HUES6 (cell line): ENCODE measurements around the gene NAALAD2.

Source experiments
- H3K27ac ChIP-seq: 2 replicates; pipeline ENCODE4 v1.7.0; 2013; ENCODE audit warnings: low read depth, mild to moderate bottlenecking, low read length, inconsistent platforms
- H3K27me3 ChIP-seq: 2 replicates; pipeline ENCODE4 v1.6.1; 2013; ENCODE audit warnings: low read length; ENCODE audit not compliant: control insufficient read depth, insufficient read depth
- H3K36me3 ChIP-seq: 2 replicates; pipeline ENCODE4 v1.6.1; 2013; ENCODE audit warnings: low read length; ENCODE audit not compliant: control insufficient read depth, insufficient read depth
- H3K4me1 ChIP-seq: 2 replicates; pipeline ENCODE4 v1.6.1; 2013; ENCODE audit warnings: low read length; ENCODE audit not compliant: control insufficient read depth, insufficient read depth
- H3K4me3 ChIP-seq: 2 replicates; pipeline ENCODE4 v1.5.1; 2013; ENCODE audit warnings: low read depth, low read length
- H3K9ac ChIP-seq: one replicate; pipeline ENCODE4 v1.6.1; 2013; ENCODE audit warnings: mild to moderate bottlenecking, low read length
- H3K9me3 ChIP-seq: 2 replicates; pipeline ENCODE4 v1.6.1; 2013; ENCODE audit warnings: low read depth, low read length; ENCODE audit not compliant: control insufficient read depth, insufficient read depth

NAALAD2 gene

GRCh38 chr11:90241414-90241813 lies 107.0 kb downstream of the NAALAD2 start:
- H3K27ac ChIP-seq, result no peak overlapping the region
- H3K4me1 ChIP-seq, result peaks cover 14% of the 10 kb centered on the region
- H3K27me3 ChIP-seq, result no peaks in the 10 kb centered on the region
- H3K4me3 ChIP-seq, result no peak overlapping the region
- no peaks in the 10 kb centered on the region for H3K9me3 ChIP-seq
- H3K36me3 ChIP-seq, result no peaks in the 10 kb centered on the region
- H3K9ac ChIP-seq, result no peak overlapping the region
